ENCODE data around the gene FICD. TPM values are rescaled to one million over a fixed set of nuclear protein-coding genes. Genes with fewer than 3 reads are reported as not detected.
"Not testable (repeated sequence)": the region's sequence is repeated elsewhere in the genome, so short reads cannot be mapped to it uniquely, and the experiment has no call there.

FICD gene
- 3.8 TPM for total RNA-seq
- long read RNA-seq, transcript FICD-204 (3 exons, 3,347 nt), result major isoform, 21 of 22 reads
- long read RNA-seq, partial matches to known transcripts, result 0 of 22 reads
- long read RNA-seq, other reads (novel, unspliced or antisense), result 1 of 22 reads

- peak; percentile 100 for DNase-seq (ENCODE audit: low spot score)
- intact Hi-C loops (cut with DNase I), result loop anchor here (5.0 to 10.0 kb wide), 4 partner anchors 100 to 830 kb away; partner anchors contain the start of gene PWP1
Observed at GRCh38 chr12:108514973-108515814, at the start of gene FICD. Gene FICD, plus strand, starts transcription at chr12:108515277. Its CDS starts 1,696 bp downstream, at chr12:108516973.

GRCh38 chr12:108465417-108465816, 49.7 kb upstream of the FICD start:
- intact Hi-C loops (cut with DNase I), result loop anchor here (10.0 kb wide), 1 partner anchor 251 kb away; no protein-coding TSS in a partner anchor
- DNase-seq (ENCODE audit: low spot score), result no peak

GRCh38 chr12:108468196-108468968, 46.7 kb upstream of the FICD start:
- intact Hi-C loops (cut with DNase I), result loop anchor here (10.0 kb wide), 1 partner anchor 254 kb away; no protein-coding TSS in a partner anchor
- no peak for DNase-seq (ENCODE audit: low spot score)

- intact Hi-C loops (cut with DNase I), result no loop called here
- DNase-seq (ENCODE audit: low spot score), result no peak
Observed at GRCh38 chr12:108473400-108474055, 41.5 kb upstream of the FICD start.

- no peak for DNase-seq (ENCODE audit: low spot score)
- intact Hi-C loops (cut with DNase I), result no loop called here
Observed at GRCh38 chr12:108475396-108475795, 39.7 kb upstream of the FICD start.

- no peak for DNase-seq (ENCODE audit: low spot score)
- intact Hi-C loops (cut with DNase I), result no loop called here
Observed at GRCh38 chr12:108477055-108477880, 37.8 kb upstream of the FICD start.

GRCh38 chr12:108477881-108478259, 37.2 kb upstream of the FICD start:
- intact Hi-C loops (cut with DNase I), result no loop called here
- no peak for DNase-seq (ENCODE audit: low spot score)

- intact Hi-C loops (cut with DNase I), result no loop called here
- DNase-seq (ENCODE audit: low spot score), result no peak
Observed at GRCh38 chr12:108478611-108479206, 36.4 kb upstream of the FICD start.

- intact Hi-C loops (cut with DNase I), result no loop called here
- no peak for DNase-seq (ENCODE audit: low spot score)
Observed at GRCh38 chr12:108479364-108480070, 35.6 kb upstream of the FICD start.

- intact Hi-C loops (cut with DNase I), result no loop called here
- DNase-seq (ENCODE audit: low spot score), result no peak
Observed at GRCh38 chr12:108482717-108483212, 32.3 kb upstream of the FICD start.

GRCh38 chr12:108483213-108484059, 31.6 kb upstream of the FICD start:
- intact Hi-C loops (cut with DNase I), result no loop called here
- no peak for DNase-seq (ENCODE audit: low spot score)

- no peak for DNase-seq (ENCODE audit: low spot score)
- intact Hi-C loops (cut with DNase I), result no loop called here
Observed at GRCh38 chr12:108484431-108484830, 30.6 kb upstream of the FICD start.

- intact Hi-C loops (cut with DNase I), result no loop called here
- DNase-seq (ENCODE audit: low spot score), result no peak
Observed at GRCh38 chr12:108484845-108485244, 30.2 kb upstream of the FICD start.

GRCh38 chr12:108485371-108485770, 29.7 kb upstream of the FICD start:
- DNase-seq (ENCODE audit: low spot score); intact Hi-C loops (cut with DNase I): not testable (repeated sequence)

GRCh38 chr12:108487029-108487428, 28.0 kb upstream of the FICD start:
- intact Hi-C loops (cut with DNase I); DNase-seq (ENCODE audit: low spot score): not testable (repeated sequence)

GRCh38 chr12:108491256-108491655, 23.8 kb upstream of the FICD start:
- no peak for DNase-seq (ENCODE audit: low spot score)
- intact Hi-C loops (cut with DNase I), result no loop called here

- intact Hi-C loops (cut with DNase I), result no loop called here
Observed at GRCh38 chr12:108495054-108495453, 20.0 kb upstream of the FICD start.

More at GRCh38 chr12:108495054-108495453, 20.0 kb upstream of the FICD start:
- DNase-seq (ENCODE audit: low spot score), result no peak
